K562 (cell line): Measurements from ENCODE around the gene MMP15.

Experiments
- CTCF ChIP-seq, 3 experiments: IDR thresholded peaks in 2 of 3; conservative IDR thresholded peaks in 1 of 3; 2 replicates each; pipeline ENCODE4 v1.5.1; 2011 to 2012; ENCODE audit warnings: low read length in 3 of 3, mild to moderate bottlenecking in 3 of 3, control low read depth in 2 of 3, improper control_type of control experiment in 1 of 3, inconsistent platforms in 1 of 3, low read depth in 1 of 3, mixed read lengths in 1 of 3, moderate library complexity in 1 of 3; ENCODE audit not compliant: insufficient read depth in 2 of 3
- ELK1 ChIP-seq: sonication (generic); formaldehyde crosslinking; IDR thresholded peaks from 2 replicates; pipeline ENCODE4 v1.8.1; 2022; ENCODE audit warnings: missing genetic modification reagents
- GATAD2A ChIP-seq: fragments of 450-650 bp; IDR thresholded peaks from 2 replicates; pipeline ENCODE4 v1.6.1; 2017
- JUN ChIP-seq, 2 experiments: sonication (generic) in 1 of 2; formaldehyde crosslinking in 1 of 2; IDR thresholded peaks; 2 replicates each; pipeline versions ENCODE4 v1.6.1 to v1.8.0; 2012 to 2022; ENCODE audit warnings: borderline replicate concordance in 2 of 2, mild to moderate bottlenecking in 2 of 2, improper control_type of control experiment in 1 of 2, low read depth in 1 of 2, low read length in 1 of 2, missing genetic modification reagents in 1 of 2
- KHSRP ChIP-seq: fragments of 450-650 bp; IDR thresholded peaks from 2 replicates; pipeline ENCODE4 v1.6.1; 2017
- KLF16 ChIP-seq: IDR thresholded peaks from 2 replicates; pipeline ENCODE4 v1.6.1; 2016; ENCODE audit warnings: antibody characterized with exemption
- NR2F6 ChIP-seq: fragments of 450-650 bp; formaldehyde crosslinking; IDR thresholded peaks from 2 replicates; pipeline ENCODE4 v1.4.0; 2020; ENCODE audit warnings: mild to moderate bottlenecking
- RCOR1 ChIP-seq, 2 experiments: IDR thresholded peaks; 2 replicates each; pipeline ENCODE4 v1.6.1; 2012; ENCODE audit warnings: low read depth in 2 of 2, low read length in 2 of 2, borderline replicate concordance in 1 of 2, improper control_type of control experiment in 1 of 2
- REST ChIP-seq, 2 experiments: fragments of 450-650 bp; formaldehyde crosslinking in 1 of 2; IDR thresholded peaks; 2 replicates each; pipeline versions ENCODE4 v1.4.0 to v1.6.1; 2014 to 2020; ENCODE audit warnings: mild to moderate bottlenecking in 2 of 2, borderline replicate concordance in 1 of 2, low read depth in 1 of 2
- SRSF7 ChIP-seq: fragments of 200-400 bp; formaldehyde crosslinking; optimal IDR thresholded peaks from 2 replicates; pipeline ENCODE3; 2017; ENCODE audit warnings: mild to moderate bottlenecking, low read depth, low read length
- ZHX1 ChIP-seq: fragments of 150-350 bp; conservative IDR thresholded peaks from 2 replicates; pipeline ENCODE4 v1.6.1; 2014; ENCODE audit warnings: low read length
- ZNF778 ChIP-seq: fragments of 450-650 bp; formaldehyde crosslinking; IDR thresholded peaks from 2 replicates; pipeline ENCODE4 v1.4.0; 2020; ENCODE audit warnings: mild to moderate bottlenecking, moderate library complexity

GRCh38 chr16:58084635-58085034, 59.1 kb downstream of the MMP15 start:
- TF ChIP-seq SRSF7 (no peak), GATAD2A (no peak), CTCF (IDR thresholded peaks at IDR 0.05 in 2 of 3, conservative IDR thresholded peaks at IDR 0.05 in 1 of 3; ENCODE audit: insufficient read depth in 2 of 3, low read depth in 1 of 3, low read length in 3 of 3) (no peak), KHSRP (no peak), ELK1 (CRISPR knock-in tag) (no peak), REST (IDR thresholded peaks at IDR 0.05; ENCODE audit: borderline replicate concordance) (no peak), REST (CRISPR knock-in tag; IDR thresholded peaks at IDR 0.05; ENCODE audit: low read depth) (no peak), JUN (IDR thresholded peaks at IDR 0.05; ENCODE audit: borderline replicate concordance, low read depth, low read length) (no peak), JUN (CRISPR knock-in tag; IDR thresholded peaks at IDR 0.05; ENCODE audit: borderline replicate concordance) (no peak), NR2F6 (CRISPR knock-in tag) (no peak), RCOR1 (IDR thresholded peaks at IDR 0.05; ENCODE audit: borderline replicate concordance in 1 of 2, low read depth in 2 of 2, low read length in 2 of 2) (no peak), ZNF778 (CRISPR knock-in tag) (no peak), ZHX1 (no peak), KLF16 (no peak)
